ENCODE results near the gene CALB2.

DNA sequence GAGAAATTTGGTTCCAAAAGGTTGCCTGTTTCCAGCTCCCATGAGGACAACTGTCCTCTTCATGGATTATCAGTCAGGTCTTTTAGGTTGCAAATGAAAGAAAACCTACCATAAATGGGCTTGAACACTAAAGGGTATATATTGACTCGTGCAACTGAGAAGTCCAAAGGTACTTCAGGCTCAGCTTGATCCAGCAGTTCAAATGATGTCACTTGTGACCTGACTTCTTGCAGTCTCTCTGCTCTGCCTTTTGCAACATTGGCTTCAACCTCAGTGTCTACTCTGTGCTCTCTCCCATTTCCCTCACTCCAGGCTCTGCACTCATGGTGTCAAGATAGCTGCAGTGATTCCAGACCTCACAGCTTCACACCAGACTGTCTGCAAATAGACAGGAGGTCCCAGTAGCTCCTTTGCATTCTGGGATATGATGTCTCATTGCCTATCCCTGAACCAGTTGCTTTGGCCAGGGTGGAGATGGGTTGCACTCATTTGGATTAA, 5.5 kb upstream of the CALB2 start:
- no peak for TF ChIP-seq CTCF (IDR thresholded peaks at IDR 0.05; ENCODE audit: insufficient read depth, low read length, poor library complexity, severe bottlenecking)
- no peak for TF ChIP-seq EZH2phosphoT487 (conservative IDR thresholded peaks at IDR 0.05; ENCODE audit: low read length)

All from SU-DHL-6 (cell line).